GM12878 (cell line): ENCODE data around the gene C15orf40. TPM values are rescaled to one million over a fixed set of nuclear protein-coding genes. Genes with fewer than 3 reads are reported as not detected.

Experiments
- ATAC-seq: fragments of 200-7000 bp; cut with Tn5 transposase; 3 replicates; pipeline ENCODE4 v1.9.1; 2020; ENCODE audit warnings: mild to moderate bottlenecking, moderate library complexity
- BruUV-seq: library from RNA; stranded (reverse); fragments of 400-500 nt; replicated peaks from 2 replicates; lab custom pipeline; 2021; lab: Mats Ljungman, UMichigan
- CTCF ChIA-PET: fragments of 300-600 bp; sonication (Branson Sonifier 250); formaldehyde crosslinking; extraction: SDS; loops from one replicate; lab custom pipeline; 2021; ENCODE audit warnings: inconsistent platforms; lab: Yijun Ruan, JAX
- POLR2A ChIA-PET: fragments of 350-600 bp; formaldehyde crosslinking; extraction: SDS; loops from one replicate; lab custom pipeline; 2021; ENCODE audit warnings: inconsistent platforms; lab: Charles Lee
- RAD21 ChIA-PET: fragments of 300-600 bp; sonication (Branson Sonifier 250); formaldehyde crosslinking; loops from one replicate; lab custom pipeline; 2023; ENCODE audit warnings: antibody characterized with exemption; ENCODE audit not compliant: unreplicated experiment; lab: Charles Lee
- SMC1A ChIA-PET: fragments of 300-600 bp; sonication (Branson Sonifier 250); formaldehyde crosslinking; loops from one replicate; lab custom pipeline; 2023; ENCODE audit not compliant: unreplicated experiment, uncharacterized antibody; lab: Charles Lee
- DNase-seq: peaks from one replicate; pipeline ENCODE4 v3.0.0-alpha.2; 2011; ENCODE audit warnings: low read depth, low spot score
- FAIRE-seq: peaks from 3 replicates; lab custom pipeline; 2011; peaks lifted over from hg19 to GRCh38; lab: Jason Lieb, UNC
- H2AFZ ChIP-seq: 2 replicates; pipeline ENCODE4 v1.6.0; 2011; ENCODE audit warnings: low read depth, low read length, control low read depth; ENCODE audit not compliant: control insufficient read depth
- H3K27ac ChIP-seq: 2 replicates; pipeline ENCODE4 v1.5.1; 2011; ENCODE audit warnings: control low read depth; ENCODE audit not compliant: control insufficient read depth, insufficient read depth
- H3K27me3 ChIP-seq, 2 experiments: replicated peaks in 1 of 2; 2 replicates each; pipeline versions ENCODE4 v1.6.0 to v1.6.1; 2011; ENCODE audit warnings: low read length in 1 of 2; ENCODE audit not compliant: control insufficient read depth in 2 of 2, insufficient read depth in 2 of 2
- H3K36me3 ChIP-seq, 2 experiments: 2 replicates each; pipeline ENCODE4 v1.5.1; 2011; ENCODE audit warnings: low read length in 1 of 2; ENCODE audit not compliant: control insufficient read depth in 2 of 2, insufficient read depth in 2 of 2
- H3K4me1 ChIP-seq: 2 replicates; pipeline ENCODE4 v1.6.1; 2011; ENCODE audit warnings: mild to moderate bottlenecking, low read length, moderate library complexity, mixed read lengths; ENCODE audit not compliant: control insufficient read depth, insufficient read depth
- H3K4me2 ChIP-seq: 2 replicates; pipeline ENCODE4 v1.6.0; 2011; ENCODE audit warnings: control low read depth; ENCODE audit not compliant: control insufficient read depth, insufficient read depth
- H3K4me3 ChIP-seq: fragments of 200-600 bp; sonication (generic); 2 replicates; pipeline ENCODE4 v1.5.1; 2016
- H3K79me2 ChIP-seq: 2 replicates; pipeline ENCODE4 v1.6.0; 2011; ENCODE audit warnings: low read length; ENCODE audit not compliant: control insufficient read depth, insufficient read depth
- H3K9ac ChIP-seq: 2 replicates; pipeline ENCODE4 v1.8.0; 2011; ENCODE audit warnings: low read length, control low read depth, mixed read lengths; ENCODE audit not compliant: control insufficient read depth, insufficient read depth
- H3K9me3 ChIP-seq: replicated peaks from 3 replicates; pipeline ENCODE4 v1.5.1; 2011; ENCODE audit warnings: mild to moderate bottlenecking, low read length; ENCODE audit not compliant: control insufficient read depth, insufficient read depth
- H4K20me1 ChIP-seq: 2 replicates; pipeline ENCODE4 v1.6.0; 2011; ENCODE audit not compliant: control insufficient read depth, insufficient read depth
- CBX5 ChIP-seq: sonication (generic); IDR thresholded peaks from 2 replicates; pipeline ENCODE4 v1.6.1; 2016; ENCODE audit warnings: low read depth, moderate library complexity, mild to moderate bottlenecking, inconsistent platforms
- CHD4 ChIP-seq: fragments of 200-600 bp; sonication (generic); IDR thresholded peaks from 2 replicates; pipeline ENCODE4 v1.6.1; 2016; ENCODE audit warnings: mild to moderate bottlenecking
- CREB1 ChIP-seq: IDR thresholded peaks from 2 replicates; pipeline ENCODE4 v1.6.1; 2012; ENCODE audit warnings: low read depth, mild to moderate bottlenecking, inconsistent platforms
- HCFC1 ChIP-seq: fragments of 150-350 bp; IDR thresholded peaks from 2 replicates; pipeline ENCODE4 v1.6.1; 2014; ENCODE audit warnings: low read length
- NR2C2 ChIP-seq: IDR thresholded peaks from 2 replicates; pipeline ENCODE4 v1.6.1; 2011; ENCODE audit warnings: borderline replicate concordance, low read depth; ENCODE audit not compliant: control insufficient read depth, insufficient read length
- STAT1 ChIP-seq: fragments of 450-650 bp; conservative IDR thresholded peaks from 2 replicates; pipeline ENCODE4 v1.6.1; 2014; ENCODE audit warnings: antibody characterized with exemption, mild to moderate bottlenecking
- YY1 ChIP-seq: IDR thresholded peaks from 2 replicates; pipeline ENCODE4 v1.6.1; 2011; ENCODE audit warnings: low read depth, mild to moderate bottlenecking, low read length
- WGBS: methylation state at CpG from one replicate; pipeline ENCODE4 v1.1.6; 2016; ENCODE audit warnings: low lambda C conversion rate; ENCODE audit not compliant: insufficient replicate concordance, insufficient coverage; ENCODE audit errors: missing lambda C conversion rate; 5-methylcytosine and 5-hydroxymethylcytosine counted together
- in situ Hi-C: fragments of 300-500 bp; cut with MboI; formaldehyde crosslinking; loops from 9 replicates; pipeline ENCODE4 v1.14.3; 2018; ENCODE audit warnings: mixed read lengths
- intact Hi-C: fragments of 100-400 bp; cut with micrococcal nuclease; formaldehyde crosslinking; loops from one replicate; pipeline ENCODE4 v1.14.2; 2022; ENCODE audit not compliant: unreplicated experiment
- polyA plus RNA-seq, 11 experiments: library from polyadenylated mRNA; depleted of rRNA in 4 of 11; unstranded in 6 of 11; stranded (reverse) in 5 of 11; fragments of >200 nt; fragmentation: Nextera tagmentation in 4 of 11; fragmentation: Illumina TruSeq in 1 of 11; extraction: Ambion mirVana in 4 of 11; extraction: Trizol in 1 of 11; gene quantifications; 1 replicate in 1 of 11; 2 replicates in 10 of 11; pipeline versions ENCODE4 v1.2.1 to v1.2.3, GENCODE V29; 2011 to 2016; ENCODE audit warnings: inconsistent platforms in 2 of 11, missing spikeins in 2 of 11, low read depth in 1 of 11
- total RNA-seq, 4 experiments: library from RNA; depleted of rRNA in 3 of 4; stranded (reverse); fragments of >200 nt in 3 of 4; fragmentation: Illumina TruSeq in 1 of 4; extraction: Trizol in 1 of 4; gene quantifications; 2 replicates each; pipeline versions ENCODE4 v1.2.1 to v1.2.3, GENCODE V29; 2013 to 2021
- TF ChIP-seq, protein P1 (sequence below): fragments of 450-650 bp; IDR thresholded peaks from 2 replicates; pipeline ENCODE4 v1.6.1; 2018; ENCODE audit warnings: borderline replicate concordance, mild to moderate bottlenecking; ENCODE audit not compliant: partially characterized antibody

Gene C15orf40
- total and polyA plus RNA-seq, 10 of the 15 experiments (the other 5 are each of a cell fraction or from before 2014, with no cell fraction given), result 21.3 to 70.0 (median 31.8) TPM

DNA sequence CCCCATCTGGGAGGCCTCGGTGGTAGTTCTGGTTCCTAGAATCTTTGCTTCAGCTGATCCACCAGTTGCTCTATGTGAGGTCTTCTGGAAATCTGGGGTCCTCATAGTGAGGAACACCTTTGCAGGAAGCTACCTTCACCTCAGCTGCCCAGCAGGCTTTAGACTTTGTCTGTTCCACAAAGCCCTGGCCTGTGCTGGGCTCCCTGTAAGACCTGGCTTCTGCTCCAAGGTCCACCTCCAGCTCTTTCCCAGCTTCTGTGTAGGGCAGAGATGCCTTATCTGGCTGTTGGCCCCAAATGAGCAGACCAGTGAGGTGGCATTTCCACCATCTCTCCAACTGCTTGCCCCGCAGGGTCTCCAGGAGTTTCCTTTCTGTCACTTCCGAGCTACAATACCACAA, 50.7 kb downstream of the C15orf40 start (continued):
- TF ChIP-seq CBX5 (no peak), STAT1 (no peak), YY1 (no peak), HCFC1 (no peak), CREB1 (no peak), CHD4 (no peak)

DNA sequence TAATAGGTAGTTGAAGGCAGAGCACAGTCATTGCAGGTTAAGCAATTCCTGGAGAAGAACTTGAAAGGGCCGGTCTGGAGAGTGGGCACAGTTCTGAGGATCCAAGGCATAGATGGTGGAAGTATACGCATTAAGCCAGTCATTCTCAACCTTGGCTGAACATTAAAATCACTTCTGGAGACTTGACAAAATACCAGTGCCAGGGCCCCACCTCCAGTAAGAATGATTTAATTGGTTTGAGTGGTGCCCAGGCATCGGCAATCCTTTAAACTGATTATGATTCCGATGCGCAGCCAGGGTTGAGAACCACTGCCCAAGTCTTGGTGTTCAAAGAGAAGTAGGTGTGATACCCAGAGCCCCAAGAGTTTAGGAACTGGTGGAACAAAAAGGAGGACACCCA, 52.0 kb downstream of the C15orf40 start:
- FAIRE-seq, result no peak
- no peaks in the 10 kb centered on the region for H4K20me1 ChIP-seq
- no peaks in the 10 kb centered on the region for H3K36me3 ChIP-seq
- no peak overlapping the region for H3K4me2 ChIP-seq
- ChIA-PET CTCF (no interaction called here), POLR2A (no interaction called here)
- no TSS peak for BruUV-seq
- intact Hi-C loops, result no loop called here
- no peaks in the 10 kb centered on the region for H3K4me1 ChIP-seq
- no peak overlapping the region for H3K27ac ChIP-seq
- H3K9me3 ChIP-seq, result no peaks in the 10 kb centered on the region
- H2AFZ ChIP-seq, result no peak overlapping the region
- TF ChIP-seq, protein P1, sequence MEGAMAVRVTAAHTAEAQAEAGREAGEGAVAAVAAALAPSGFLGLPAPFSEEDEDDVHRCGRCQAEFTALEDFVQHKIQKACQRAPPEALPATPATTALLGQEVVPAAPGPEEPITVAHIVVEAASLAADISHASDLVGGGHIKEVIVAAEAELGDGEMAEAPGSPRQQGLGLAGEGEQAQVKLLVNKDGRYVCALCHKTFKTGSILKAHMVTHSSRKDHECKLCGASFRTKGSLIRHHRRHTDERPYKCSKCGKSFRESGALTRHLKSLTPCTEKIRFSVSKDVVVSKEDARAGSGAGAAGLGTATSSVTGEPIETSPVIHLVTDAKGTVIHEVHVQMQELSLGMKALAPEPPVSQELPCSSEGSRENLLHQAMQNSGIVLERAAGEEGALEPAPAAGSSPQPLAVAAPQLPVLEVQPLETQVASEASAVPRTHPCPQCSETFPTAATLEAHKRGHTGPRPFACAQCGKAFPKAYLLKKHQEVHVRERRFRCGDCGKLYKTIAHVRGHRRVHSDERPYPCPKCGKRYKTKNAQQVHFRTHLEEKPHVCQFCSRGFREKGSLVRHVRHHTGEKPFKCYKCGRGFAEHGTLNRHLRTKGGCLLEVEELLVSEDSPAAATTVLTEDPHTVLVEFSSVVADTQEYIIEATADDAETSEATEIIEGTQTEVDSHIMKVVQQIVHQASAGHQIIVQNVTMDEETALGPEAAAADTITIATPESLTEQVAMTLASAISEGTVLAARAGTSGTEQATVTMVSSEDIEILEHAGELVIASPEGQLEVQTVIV, result no peak
- TF ChIP-seq NR2C2, result no peak
- TF ChIP-seq, all 136 proteins: peak for 0
- Histone ChIP-seq H3K4me3 (no peak overlapping the region), H3K79me2 (no peaks in the 10 kb centered on the region), H3K9ac (no peak overlapping the region), H3K27me3 (peaks cover 0 to 2% of the 10 kb centered on the region in 2 experiments; a peak in 2 of 4 replicates)
- DNase-seq, result no peak
- SMC1A ChIA-PET, result interaction anchor here (0.6 kb wide), 1 partner anchor 139 kb away, joined by 3 read pairs; no protein-coding TSS in a partner anchor
- 97% methylated on average over 5 of the region's 5 CpGs for WGBS
- in situ Hi-C loops, result no loop called here
- no peak for ATAC-seq
- RAD21 ChIA-PET, result no interaction called here
